Effector memory CD8-positive, alpha-beta T cell (primary cell): ENCODE measurements around the gene ANKLE1.

Experiments
- ATAC-seq: fragments of 150-1000 bp; cut with Tn5 transposase; replicated peaks from 2 replicates; pipeline ENCODE4 v1.10.0; 2021; ENCODE audit warnings: mild to moderate bottlenecking, moderate library complexity
- DNase-seq, 3 experiments: peaks; one replicate each; pipeline ENCODE4 v3.0.0; 2021
- H3K27ac Mint-ChIP-seq, 2 donors: one replicate each; pipeline ENCODE4 v1.8.0; 2022; ENCODE audit warnings: mild to moderate bottlenecking in 2 of 2, mixed read lengths in 2 of 2, moderate library complexity in 2 of 2
- H3K27me3 Mint-ChIP-seq, 2 donors: one replicate each; pipeline ENCODE4 v1.8.0; 2022; ENCODE audit warnings: mixed read lengths in 2 of 2
- H3K36me3 Mint-ChIP-seq: one replicate; pipeline ENCODE4 v1.8.0; 2022; ENCODE audit warnings: mild to moderate bottlenecking, moderate library complexity, mixed read lengths; ENCODE audit not compliant: insufficient read depth
- H3K4me1 Mint-ChIP-seq, 2 donors: one replicate each; pipeline ENCODE4 v1.8.0; 2022; ENCODE audit warnings: low read depth in 2 of 2, mixed read lengths in 2 of 2
- H3K4me3 Mint-ChIP-seq, 2 donors: one replicate each; pipeline ENCODE4 v1.8.0; 2022; ENCODE audit warnings: mild to moderate bottlenecking in 2 of 2, mixed read lengths in 2 of 2, moderate library complexity in 2 of 2
- H3K9me3 Mint-ChIP-seq, 2 donors: one replicate each; pipeline ENCODE4 v1.8.0; 2022; ENCODE audit warnings: mixed read lengths in 2 of 2
- total RNA-seq, 9 experiments: gene quantifications; one replicate each; lab custom pipeline; 2026; lab: John Stamatoyannopoulos, UW

ANKLE1 gene, protein sequence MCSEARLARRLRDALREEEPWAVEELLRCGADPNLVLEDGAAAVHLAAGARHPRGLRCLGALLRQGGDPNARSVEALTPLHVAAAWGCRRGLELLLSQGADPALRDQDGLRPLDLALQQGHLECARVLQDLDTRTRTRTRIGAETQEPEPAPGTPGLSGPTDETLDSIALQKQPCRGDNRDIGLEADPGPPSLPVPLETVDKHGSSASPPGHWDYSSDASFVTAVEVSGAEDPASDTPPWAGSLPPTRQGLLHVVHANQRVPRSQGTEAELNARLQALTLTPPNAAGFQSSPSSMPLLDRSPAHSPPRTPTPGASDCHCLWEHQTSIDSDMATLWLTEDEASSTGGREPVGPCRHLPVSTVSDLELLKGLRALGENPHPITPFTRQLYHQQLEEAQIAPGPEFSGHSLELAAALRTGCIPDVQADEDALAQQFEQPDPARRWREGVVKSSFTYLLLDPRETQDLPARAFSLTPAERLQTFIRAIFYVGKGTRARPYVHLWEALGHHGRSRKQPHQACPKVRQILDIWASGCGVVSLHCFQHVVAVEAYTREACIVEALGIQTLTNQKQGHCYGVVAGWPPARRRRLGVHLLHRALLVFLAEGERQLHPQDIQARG
- total RNA-seq, result 0.88 to 34.4 (median 4.2) reads per million in 9 experiments

DNA sequence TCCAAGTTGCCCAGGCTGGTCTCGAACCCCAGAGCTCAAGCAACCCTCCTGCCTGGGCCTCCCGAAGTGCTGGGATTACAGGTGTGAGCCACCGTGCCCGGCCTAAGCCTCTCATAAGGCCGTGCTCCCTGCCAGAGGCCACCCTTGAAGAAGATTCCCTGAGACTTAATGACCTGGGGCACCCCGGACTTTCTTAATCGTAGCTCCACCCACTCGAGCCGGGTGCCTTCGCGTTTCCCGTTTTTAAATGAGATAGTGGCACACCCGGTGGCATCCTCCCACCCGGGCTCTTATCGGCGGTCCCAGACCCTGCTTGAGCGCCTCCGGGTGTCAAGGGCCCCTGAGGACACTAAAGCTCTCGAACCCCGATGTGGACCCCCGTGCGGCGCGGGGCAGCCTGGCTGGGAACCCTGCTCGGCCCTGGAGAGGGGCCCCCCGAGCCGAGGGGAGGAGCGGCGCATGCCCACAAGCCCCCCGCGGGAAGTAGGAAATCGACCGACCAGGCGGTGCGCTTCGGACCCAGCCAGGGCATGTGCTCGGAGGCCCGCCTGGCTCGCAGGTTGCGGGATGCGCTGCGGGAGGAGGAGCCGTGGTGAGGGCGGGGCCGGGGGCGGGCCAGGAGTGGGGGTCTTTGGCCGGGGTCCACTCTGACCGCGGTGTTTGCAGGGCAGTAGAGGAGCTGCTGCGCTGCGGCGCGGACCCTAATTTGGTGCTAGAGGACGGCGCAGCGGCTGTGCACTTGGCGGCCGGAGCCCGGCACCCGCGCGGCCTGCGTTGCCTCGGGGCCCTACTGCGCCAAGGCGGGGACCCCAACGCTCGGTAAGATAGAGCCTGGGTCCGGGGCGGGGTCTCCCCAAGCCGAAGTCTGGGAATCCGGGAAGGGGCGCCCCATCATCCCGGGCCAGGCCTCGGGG lies at the start of gene ANKLE1:
Gene ANKLE1 (plus strand): TSS at position 511 of the 914 bp plus-strand sequence. CDS start 20 bp downstream, at position 531.
- peak; percentile 45 for ATAC-seq
- Mint-ChIP-seq H3K4me3 (peak within 1 kb of the TSS; percentile 78 to 83), H3K4me1 (peaks cover 9 to 11% of the 10 kb centered on the region in 2 donors), H3K27me3 (peaks cover 0 to 4% of the 10 kb centered on the region in 2 donors), H3K9me3 (no peaks in the 10 kb centered on the region), H3K36me3 (peaks cover 14% of the 10 kb centered on the region), H3K27ac (no peak within 1 kb of the TSS)
- DNase-seq, result peak in 1 of 3 experiments; percentile 33

GRCh38 chr19:17232258-17232657 lies 49.4 kb upstream of the ANKLE1 start:
- H3K27me3 Mint-ChIP-seq, result no peaks in the 10 kb centered on the region
- H3K4me3 Mint-ChIP-seq, result no peak overlapping the region
- ATAC-seq (no peak), DNase-seq (no peak)
- H3K36me3 Mint-ChIP-seq, result peaks cover 12% of the 10 kb centered on the region
- peaks cover 8% of the 10 kb centered on the region in 2 donors for H3K4me1 Mint-ChIP-seq
- no peaks in the 10 kb centered on the region for H3K9me3 Mint-ChIP-seq
- no peak overlapping the region for H3K27ac Mint-ChIP-seq

GRCh38 chr19:17234911-17235299 lies 46.8 kb upstream of the ANKLE1 start:
- peak overlapping the region; percentile 9 to 16 for H3K27ac Mint-ChIP-seq
- peak in 2 of 3 experiments; percentile 37 to 50 for DNase-seq

DNA sequence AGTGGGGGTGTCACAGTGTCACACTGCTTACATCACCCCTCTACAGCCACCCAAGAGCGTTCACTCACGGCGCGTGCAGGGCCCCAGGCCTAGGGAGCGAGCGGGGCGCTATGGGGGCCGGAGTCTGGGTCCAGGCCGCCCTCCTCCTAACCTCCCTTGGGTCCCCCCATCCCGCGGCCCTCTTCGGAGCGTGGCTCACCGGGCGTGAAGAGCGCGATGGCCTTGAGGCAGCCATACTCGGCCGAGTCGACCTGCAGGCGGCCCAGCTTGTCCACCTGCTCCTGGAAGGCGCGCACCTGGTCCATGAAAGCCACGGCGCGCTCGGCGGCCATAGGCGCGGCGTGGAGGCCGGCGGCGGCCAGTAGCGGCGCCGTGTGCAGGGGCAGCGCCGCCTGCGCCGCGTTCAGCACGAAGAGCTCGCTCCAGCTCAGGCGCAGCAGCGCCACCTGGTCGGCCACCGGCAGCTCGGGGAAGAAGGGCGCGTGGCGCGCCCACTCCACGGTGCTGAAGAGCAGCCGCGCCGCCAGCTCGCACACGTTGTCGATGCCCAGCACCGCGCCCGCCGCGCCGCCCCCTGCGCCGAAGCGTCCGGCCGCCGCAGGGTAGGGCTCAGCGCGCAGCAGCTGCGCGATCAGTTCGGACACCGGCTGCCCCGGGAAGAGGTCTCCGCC lies 46.3 kb upstream of the ANKLE1 start:
- Mint-ChIP-seq H3K27ac (peak overlapping the region in 1 of 2 donors; percentile 16), H3K9me3 (no peaks in the 10 kb centered on the region), H3K4me3 (peak overlapping the region; percentile 70 to 80), H3K27me3 (no peaks in the 10 kb centered on the region), H3K36me3 (peaks cover 9% of the 10 kb centered on the region), H3K4me1 (peaks cover 6% of the 10 kb centered on the region in 2 donors)
- peak; percentile 61 to 71 (median 65) for DNase-seq
- ATAC-seq, result peak; percentile 93

More at GRCh38 chr19:17234911-17235299, 46.8 kb upstream of the ANKLE1 start:
- H3K4me3 Mint-ChIP-seq, result peak overlapping the region; percentile 70 to 80
- H3K9me3 Mint-ChIP-seq, result no peaks in the 10 kb centered on the region
- no peaks in the 10 kb centered on the region for H3K27me3 Mint-ChIP-seq
- peaks cover 6% of the 10 kb centered on the region in 2 donors for H3K4me1 Mint-ChIP-seq
- peak; percentile 49 for ATAC-seq
- peaks cover 12% of the 10 kb centered on the region for H3K36me3 Mint-ChIP-seq

DNA sequence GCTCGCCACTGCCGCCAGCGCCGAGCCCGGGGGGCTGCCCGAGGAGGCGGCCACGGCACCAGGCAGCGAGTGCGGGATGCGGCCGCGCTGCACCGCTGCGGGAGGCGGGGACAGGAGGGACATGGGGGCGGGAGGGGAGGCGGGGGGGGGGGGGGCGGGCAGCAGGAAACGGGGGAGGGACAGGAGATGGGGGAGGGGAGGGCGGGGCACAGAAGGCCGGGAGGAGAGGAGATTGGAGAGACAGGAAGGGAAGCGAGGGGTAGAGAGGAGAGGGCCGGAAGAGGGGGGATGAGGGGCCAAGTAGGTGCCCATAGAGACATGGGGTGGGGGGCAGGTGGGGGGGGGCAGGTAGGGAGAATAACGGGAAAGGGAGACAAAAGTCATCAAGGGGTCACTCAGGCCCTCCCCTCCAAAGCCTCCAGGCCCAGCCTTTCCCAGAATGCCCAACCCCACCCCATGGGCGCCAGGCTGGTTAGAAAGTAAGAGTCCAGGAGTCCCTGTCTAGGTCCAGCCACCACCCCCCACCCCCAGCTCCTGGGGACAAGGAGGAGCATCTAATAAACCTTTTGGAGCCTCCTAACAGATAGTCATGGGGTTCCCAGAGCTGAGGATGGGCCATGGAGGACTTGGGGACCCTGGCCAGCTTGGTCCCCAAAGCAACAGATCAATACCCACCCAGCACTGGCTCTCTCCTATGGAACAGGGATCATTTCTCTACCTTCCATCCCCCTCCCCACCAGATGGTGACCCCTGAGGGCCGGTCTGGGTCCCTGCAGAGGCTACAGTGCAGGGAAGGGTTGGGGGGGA lies 45.5 kb upstream of the ANKLE1 start:
- Mint-ChIP-seq H3K4me3 (peak overlapping the region; percentile 70 to 80), H3K27ac (no peak overlapping the region), H3K36me3 (peaks cover 9% of the 10 kb centered on the region), H3K9me3 (no peaks in the 10 kb centered on the region), H3K4me1 (peaks cover 6% of the 10 kb centered on the region in 2 donors), H3K27me3 (no peaks in the 10 kb centered on the region)
- ATAC-seq (peak; percentile 30), DNase-seq (no peak)

DNA sequence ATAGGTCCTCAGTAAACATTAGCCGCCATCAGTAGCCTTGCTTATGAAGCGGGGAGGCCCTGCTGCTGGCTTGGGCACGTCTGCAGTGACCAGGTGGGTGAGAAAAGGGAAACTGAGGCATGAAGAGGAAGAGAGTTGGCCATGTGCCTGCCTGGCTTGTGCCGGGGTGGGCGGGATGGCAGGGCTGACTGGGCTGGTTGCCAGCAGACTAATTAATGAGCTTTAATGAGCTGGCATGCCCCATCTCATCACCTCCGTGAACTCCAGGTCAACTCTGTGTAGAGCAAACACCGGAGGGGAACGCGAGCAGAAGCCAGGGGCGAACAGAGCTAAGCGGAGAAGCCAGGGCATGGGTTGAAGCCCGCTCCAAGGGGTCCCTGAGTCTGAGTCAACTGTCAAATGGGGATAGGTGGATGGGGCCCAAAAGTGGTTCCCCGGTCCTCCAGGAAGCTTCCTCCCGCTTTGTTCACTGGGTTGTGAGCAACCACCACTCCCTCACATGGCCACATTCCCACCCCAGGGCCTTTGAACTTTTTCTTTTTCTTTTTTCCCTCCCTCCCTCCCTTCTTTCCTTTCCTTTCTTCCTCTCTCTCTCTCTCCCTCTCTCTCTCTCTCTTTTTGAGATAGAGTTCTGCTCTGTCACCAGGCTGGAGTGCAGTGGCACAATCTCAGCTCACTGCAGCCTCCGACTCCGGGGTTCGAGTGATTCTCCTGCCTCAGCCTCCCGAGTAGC lies 44.7 kb upstream of the ANKLE1 start:
- H3K36me3 Mint-ChIP-seq, result peaks cover 9% of the 10 kb centered on the region
- H3K4me1 Mint-ChIP-seq, result peaks cover 6 to 8% of the 10 kb centered on the region in 2 donors
- ATAC-seq (no peak), DNase-seq (no peak)
- H3K4me3 Mint-ChIP-seq, result peak overlapping the region; percentile 70 to 80
- H3K27me3 Mint-ChIP-seq, result no peaks in the 10 kb centered on the region
- H3K9me3 Mint-ChIP-seq, result no peaks in the 10 kb centered on the region
- no peak overlapping the region for H3K27ac Mint-ChIP-seq

DNA sequence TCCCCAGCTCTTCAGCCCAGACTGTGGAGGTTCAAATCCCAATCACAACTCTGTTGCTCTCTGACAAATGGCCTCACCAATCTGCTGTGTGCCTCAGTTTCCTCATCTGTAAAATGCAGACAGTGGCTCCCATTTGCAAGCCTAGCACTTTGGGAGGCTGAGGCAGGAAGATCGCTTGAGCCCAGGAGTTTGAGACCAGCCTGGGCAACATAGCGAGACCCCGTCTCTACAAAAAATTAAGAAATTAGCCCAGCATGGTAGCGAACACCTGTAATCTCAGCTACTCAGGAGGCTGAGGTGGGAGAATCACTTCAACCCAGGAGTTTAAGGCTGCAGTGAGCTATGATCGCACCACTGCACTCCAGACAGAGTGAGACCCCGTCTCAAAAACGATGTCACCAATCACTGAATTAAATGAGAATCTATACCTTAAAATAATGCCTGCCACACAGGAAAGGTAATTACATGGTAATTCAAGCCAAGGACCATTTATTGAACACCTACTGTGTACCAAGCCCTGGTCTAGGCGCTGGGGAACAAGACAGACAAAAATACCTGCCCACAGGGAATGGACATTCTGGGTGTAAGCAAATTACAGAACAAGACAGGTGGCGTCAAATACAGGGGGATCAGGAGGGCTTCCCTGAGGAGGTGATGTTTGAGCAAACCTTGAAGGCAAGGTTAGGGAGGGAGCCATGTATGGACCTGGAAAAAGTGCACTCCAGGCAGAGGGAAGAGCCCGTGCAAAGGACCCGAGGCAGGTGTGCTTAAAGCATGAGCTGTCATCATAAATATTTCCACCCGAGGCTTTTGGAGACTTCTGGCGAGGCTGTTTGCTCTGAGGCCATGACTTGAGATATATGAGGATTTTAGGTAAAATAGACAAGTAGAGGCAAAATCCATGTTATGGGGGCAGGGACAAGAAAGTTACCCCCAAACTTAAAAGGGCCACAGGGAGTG lies 43.7 kb upstream of the ANKLE1 start:
- peaks cover 6 to 8% of the 10 kb centered on the region in 2 donors for H3K4me1 Mint-ChIP-seq
- H3K27ac Mint-ChIP-seq, result no peak overlapping the region
- peak overlapping the region; percentile 22 to 33 for H3K4me3 Mint-ChIP-seq
- ATAC-seq, result no peak
- peaks cover 9% of the 10 kb centered on the region for H3K36me3 Mint-ChIP-seq
- no peaks in the 10 kb centered on the region for H3K9me3 Mint-ChIP-seq
- H3K27me3 Mint-ChIP-seq, result no peaks in the 10 kb centered on the region
- DNase-seq, result no peak

DNA sequence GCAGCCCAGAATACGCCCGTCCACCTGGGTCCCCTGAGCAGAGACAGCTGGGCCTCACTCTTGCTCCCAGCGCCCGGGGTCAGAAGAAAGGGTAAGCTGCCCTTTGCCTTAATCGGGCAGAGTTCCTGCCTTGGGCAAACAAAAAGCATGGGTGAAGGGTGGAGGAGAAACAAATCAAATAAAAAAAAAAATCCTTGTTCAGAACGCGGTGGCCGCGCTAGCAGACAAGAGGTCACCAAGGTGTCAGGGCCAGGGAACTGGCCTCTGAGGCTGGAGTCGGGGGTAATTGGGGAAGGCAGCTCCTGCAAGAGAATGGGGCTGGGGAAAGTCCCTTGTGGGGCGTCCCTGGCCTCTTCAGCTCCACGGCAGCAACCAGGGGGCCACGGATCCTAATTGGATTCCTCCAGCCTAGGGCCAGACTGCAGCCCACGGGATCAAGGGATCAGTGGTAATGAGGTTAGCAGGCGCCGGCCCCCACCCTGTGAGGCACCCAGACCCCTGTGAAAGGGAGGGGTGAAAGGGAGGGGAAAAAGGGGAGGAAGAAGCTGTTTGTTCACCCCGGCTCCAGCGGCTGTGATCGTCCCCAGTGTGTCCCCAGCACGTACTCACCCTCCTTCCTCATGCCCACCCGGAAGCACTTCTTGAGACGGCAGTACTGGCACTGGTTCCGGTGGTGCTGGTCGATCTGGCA lies 41.5 kb upstream of the ANKLE1 start:
- no peaks in the 10 kb centered on the region for H3K36me3 Mint-ChIP-seq
- H3K4me1 Mint-ChIP-seq, result peaks cover 0 to 2% of the 10 kb centered on the region in 2 donors
- H3K4me3 Mint-ChIP-seq, result no peak overlapping the region
- DNase-seq, result no peak
- no peaks in the 10 kb centered on the region for H3K9me3 Mint-ChIP-seq
- no peak for ATAC-seq
- no peak overlapping the region for H3K27ac Mint-ChIP-seq
- no peaks in the 10 kb centered on the region for H3K27me3 Mint-ChIP-seq

DNA sequence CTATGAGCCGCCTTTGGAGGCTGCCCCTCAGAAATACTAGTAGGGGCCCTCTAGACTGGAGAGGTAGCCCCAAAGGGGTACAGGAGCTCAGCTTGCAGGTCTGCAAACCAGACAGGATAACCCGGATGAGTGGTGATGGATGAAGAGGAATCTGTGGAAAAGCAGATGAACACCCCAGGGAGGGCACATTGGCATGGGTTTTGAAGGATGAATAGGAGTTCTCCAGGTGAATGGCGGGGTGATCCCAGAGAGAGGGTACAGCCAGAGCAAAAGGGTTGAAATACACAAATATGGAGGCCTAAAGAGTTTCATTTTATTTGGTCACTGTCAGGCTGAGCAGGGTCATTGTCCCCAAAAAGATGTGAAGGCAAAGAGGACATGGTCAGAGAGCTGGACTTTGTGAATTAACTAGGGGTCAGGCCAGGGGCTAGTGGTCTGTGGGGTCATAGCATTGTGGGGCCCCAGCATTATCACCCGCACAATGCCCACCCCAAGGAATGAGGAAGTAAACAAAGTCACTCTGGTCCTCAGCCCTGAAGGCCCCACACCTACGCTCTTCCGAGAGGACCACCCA lies 40.8 kb upstream of the ANKLE1 start:
- H3K4me3 Mint-ChIP-seq, result no peak overlapping the region
- no peak for DNase-seq
- peaks cover 0 to 2% of the 10 kb centered on the region in 2 donors for H3K4me1 Mint-ChIP-seq
- H3K27me3 Mint-ChIP-seq, result no peaks in the 10 kb centered on the region
- no peaks in the 10 kb centered on the region for H3K9me3 Mint-ChIP-seq
- ATAC-seq, result no peak
- H3K36me3 Mint-ChIP-seq, result no peaks in the 10 kb centered on the region
- no peak overlapping the region for H3K27ac Mint-ChIP-seq

DNA sequence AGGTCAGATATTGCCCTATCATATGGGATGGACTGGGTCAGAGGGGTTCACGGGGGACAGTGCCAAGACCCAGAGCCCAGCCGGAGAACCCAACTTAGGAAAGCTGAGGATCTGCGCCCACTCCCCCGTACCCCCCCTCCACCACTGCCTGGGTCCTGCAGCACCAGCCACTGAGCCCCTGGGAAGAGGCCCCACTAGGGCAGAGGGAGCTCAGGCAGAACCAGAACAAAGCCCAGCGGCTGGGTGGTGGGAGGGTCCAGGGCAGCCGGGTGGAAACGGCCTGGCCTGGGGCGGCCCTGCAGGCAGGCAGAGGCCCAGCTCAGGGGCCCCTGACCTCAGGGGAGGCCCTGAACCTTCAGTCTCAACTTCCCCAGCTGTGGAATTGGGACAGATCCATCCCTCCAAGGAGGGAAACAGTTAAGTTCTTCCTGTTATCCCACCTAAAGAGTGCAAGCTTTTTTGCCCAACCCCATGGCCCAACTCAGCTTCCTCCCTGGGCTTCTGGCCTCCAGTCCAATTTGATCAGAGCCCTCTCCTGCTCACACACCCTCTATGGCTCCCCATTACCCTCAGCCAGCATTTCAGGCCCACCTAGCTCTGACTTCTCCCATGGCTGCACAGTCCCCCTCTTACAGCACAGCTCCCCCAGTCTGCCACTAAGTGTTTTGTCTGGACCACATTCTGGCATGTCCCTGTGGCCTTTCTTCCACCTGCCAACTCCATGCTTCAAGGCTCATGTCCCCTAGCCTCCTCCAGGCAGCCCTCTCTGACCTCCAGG lies 39.1 kb upstream of the ANKLE1 start:
- Mint-ChIP-seq H3K4me1 (peaks cover 12 to 13% of the 10 kb centered on the region in 2 donors), H3K36me3 (peaks cover 11% of the 10 kb centered on the region), H3K27ac (peak overlapping the region in 1 of 2 donors; percentile 2), H3K9me3 (no peaks in the 10 kb centered on the region), H3K27me3 (peaks cover 0 to 8% of the 10 kb centered on the region in 2 donors), H3K4me3 (no peak overlapping the region)
- ATAC-seq, result no peak
- DNase-seq, result no peak
